ENCODE measurements around the gene ATP5MG. TPM values are rescaled to one million over a fixed set of nuclear protein-coding genes. Genes with fewer than 3 reads are reported as not detected.

The ATP5MG gene
- total and polyA plus RNA-seq, 10 of the 15 experiments (the other 5 are each of a cell fraction or from before 2014, with no cell fraction given), result 211 to 2,276 (median 633) TPM

GRCh38 chr11:118438314-118438931 is 37.0 kb downstream of the ATP5MG start (continued):
- TF ChIP-seq ZNF687 (IDR thresholded peaks at IDR 0.05) (no peak), TARDBP (IDR thresholded peaks at IDR 0.05; ENCODE audit: borderline replicate concordance) (no peak), CREM (IDR thresholded peaks at IDR 0.05; ENCODE audit: low read depth) (no peak), EP300 (IDR thresholded peaks at IDR 0.05; ENCODE audit: borderline replicate concordance in 1 of 2, control insufficient read depth in 1 of 2, low read depth in 2 of 2, low read length in 2 of 2) (no peak), ZSCAN29 (IDR thresholded peaks at IDR 0.05) (no peak), BHLHE40 (IDR thresholded peaks at IDR 0.05; ENCODE audit: borderline replicate concordance in 1 of 2, low read depth in 2 of 2, low read length in 1 of 2) (peak in 1 of 2 experiments; percentile 14; a peak in 1 of 4 replicates), NKRF (conservative IDR thresholded peaks at IDR 0.05) (peak; percentile 90), RELB (IDR thresholded peaks at IDR 0.05; ENCODE audit: low read depth) (peak; percentile 50; the same call in 1 of the 2 replicates), ASH2L (IDR thresholded peaks at IDR 0.05; ENCODE audit: borderline replicate concordance, low read depth) (0 out of 2 replicates have a peak, but pooled peaks have one; percentile 49), PML (IDR thresholded peaks at IDR 0.05; ENCODE audit: low read length) (no peak), PBX3 (IDR thresholded peaks at IDR 0.05; ENCODE audit: insufficient replicate concordance, low read depth, low read length) (peak; percentile 11), MXI1 (IDR thresholded peaks at IDR 0.05; ENCODE audit: low read depth, low read length) (peak; percentile 90), RUNX3 (IDR thresholded peaks at IDR 0.05; ENCODE audit: low read length) (no peak), EED (IDR thresholded peaks at IDR 0.05; ENCODE audit: low read depth) (0 out of 2 replicates have a peak, but pooled peaks have one; percentile 50), ATF2 (IDR thresholded peaks at IDR 0.05; ENCODE audit: low read length) (no peak), RAD21 (IDR thresholded peaks at IDR 0.05; ENCODE audit: insufficient read depth, low read depth, low read length) (no peak)

Data from GM12878 (cell line).